Measurements from ENCODE around the gene EPHX1. TPM values are rescaled to one million over a fixed set of nuclear protein-coding genes. Genes with fewer than 3 reads are reported as not detected.
A peak's percentile ranks its signal among the peaks of the same experiment; 100 is the strongest.

Gene EPHX1
- total and polyA plus RNA-seq, 10 of the 15 experiments (the other 5 are each of a cell fraction or from before 2014, with no cell fraction given) = 0.33 to 2.9 (median 0.78) TPM; not detected in 2

DNA sequence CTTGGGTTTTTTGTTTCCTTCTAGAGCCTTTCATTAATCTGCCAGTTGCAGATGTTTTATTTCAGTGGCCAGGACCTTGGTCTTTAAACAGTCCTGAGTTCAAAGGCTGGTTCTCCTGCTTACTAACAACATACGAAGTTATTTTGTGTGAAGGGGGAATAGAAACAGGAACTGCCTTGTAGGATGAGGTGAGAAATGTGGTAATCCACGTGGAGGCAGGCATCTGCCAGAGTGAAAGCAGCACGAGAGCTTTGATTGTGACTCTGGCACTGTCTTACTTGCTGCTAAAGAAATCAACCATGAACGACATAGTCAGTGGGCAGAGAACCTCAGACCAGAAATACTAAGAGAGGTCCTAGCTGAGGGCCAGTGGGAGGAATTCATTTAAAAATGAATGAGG, 41.9 kb downstream of the EPHX1 start (continued):
- TF ChIP-seq, protein P1, sequence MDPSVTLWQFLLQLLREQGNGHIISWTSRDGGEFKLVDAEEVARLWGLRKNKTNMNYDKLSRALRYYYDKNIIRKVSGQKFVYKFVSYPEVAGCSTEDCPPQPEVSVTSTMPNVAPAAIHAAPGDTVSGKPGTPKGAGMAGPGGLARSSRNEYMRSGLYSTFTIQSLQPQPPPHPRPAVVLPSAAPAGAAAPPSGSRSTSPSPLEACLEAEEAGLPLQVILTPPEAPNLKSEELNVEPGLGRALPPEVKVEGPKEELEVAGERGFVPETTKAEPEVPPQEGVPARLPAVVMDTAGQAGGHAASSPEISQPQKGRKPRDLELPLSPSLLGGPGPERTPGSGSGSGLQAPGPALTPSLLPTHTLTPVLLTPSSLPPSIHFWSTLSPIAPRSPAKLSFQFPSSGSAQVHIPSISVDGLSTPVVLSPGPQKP (IDR thresholded peaks at IDR 0.05; ENCODE audit: low read depth, low read length) = no peak
- peak; percentile 86 to 88 for TF ChIP-seq IKZF2 (IDR thresholded peaks at IDR 0.05)
- TF ChIP-seq PAX5 (IDR thresholded peaks at IDR 0.05; ENCODE audit: borderline replicate concordance, low read depth, low read length) = peak; percentile 73; the same call in 1 of the 2 replicates
- TF ChIP-seq, protein P2, sequence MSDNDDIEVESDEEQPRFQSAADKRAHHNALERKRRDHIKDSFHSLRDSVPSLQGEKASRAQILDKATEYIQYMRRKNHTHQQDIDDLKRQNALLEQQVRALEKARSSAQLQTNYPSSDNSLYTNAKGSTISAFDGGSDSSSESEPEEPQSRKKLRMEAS (IDR thresholded peaks at IDR 0.05; ENCODE audit: low read depth, low read length) = peak; percentile 92; the same call in 1 of the 2 replicates
- TF ChIP-seq, protein P3, sequence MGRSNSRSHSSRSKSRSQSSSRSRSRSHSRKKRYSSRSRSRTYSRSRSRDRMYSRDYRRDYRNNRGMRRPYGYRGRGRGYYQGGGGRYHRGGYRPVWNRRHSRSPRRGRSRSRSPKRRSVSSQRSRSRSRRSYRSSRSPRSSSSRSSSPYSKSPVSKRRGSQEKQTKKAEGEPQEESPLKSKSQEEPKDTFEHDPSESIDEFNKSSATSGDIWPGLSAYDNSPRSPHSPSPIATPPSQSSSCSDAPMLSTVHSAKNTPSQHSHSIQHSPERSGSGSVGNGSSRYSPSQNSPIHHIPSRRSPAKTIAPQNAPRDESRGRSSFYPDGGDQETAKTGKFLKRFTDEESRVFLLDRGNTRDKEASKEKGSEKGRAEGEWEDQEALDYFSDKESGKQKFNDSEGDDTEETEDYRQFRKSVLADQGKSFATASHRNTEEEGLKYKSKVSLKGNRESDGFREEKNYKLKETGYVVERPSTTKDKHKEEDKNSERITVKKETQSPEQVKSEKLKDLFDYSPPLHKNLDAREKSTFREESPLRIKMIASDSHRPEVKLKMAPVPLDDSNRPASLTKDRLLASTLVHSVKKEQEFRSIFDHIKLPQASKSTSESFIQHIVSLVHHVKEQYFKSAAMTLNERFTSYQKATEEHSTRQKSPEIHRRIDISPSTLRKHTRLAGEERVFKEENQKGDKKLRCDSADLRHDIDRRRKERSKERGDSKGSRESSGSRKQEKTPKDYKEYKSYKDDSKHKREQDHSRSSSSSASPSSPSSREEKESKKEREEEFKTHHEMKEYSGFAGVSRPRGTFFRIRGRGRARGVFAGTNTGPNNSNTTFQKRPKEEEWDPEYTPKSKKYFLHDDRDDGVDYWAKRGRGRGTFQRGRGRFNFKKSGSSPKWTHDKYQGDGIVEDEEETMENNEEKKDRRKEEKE (IDR thresholded peaks at IDR 0.05) = no peak
- no peak for TF ChIP-seq SMARCA5 (IDR thresholded peaks at IDR 0.05)
- no peak for TF ChIP-seq TCF7 (IDR thresholded peaks at IDR 0.05; ENCODE audit: borderline replicate concordance)
- no peak for TF ChIP-seq RB1 (IDR thresholded peaks at IDR 0.05; ENCODE audit: borderline replicate concordance)
- TF ChIP-seq SREBF2 (IDR thresholded peaks at IDR 0.05; ENCODE audit: low read length) = no peak
- TF ChIP-seq SIN3A (IDR thresholded peaks at IDR 0.05; ENCODE audit: low read depth, low read length) = peak; percentile 60; the same call in 1 of the 2 replicates
- TF ChIP-seq RFX5 (IDR thresholded peaks at IDR 0.05; ENCODE audit: low read depth, low read length) = no peak
- TF ChIP-seq, protein P4, sequence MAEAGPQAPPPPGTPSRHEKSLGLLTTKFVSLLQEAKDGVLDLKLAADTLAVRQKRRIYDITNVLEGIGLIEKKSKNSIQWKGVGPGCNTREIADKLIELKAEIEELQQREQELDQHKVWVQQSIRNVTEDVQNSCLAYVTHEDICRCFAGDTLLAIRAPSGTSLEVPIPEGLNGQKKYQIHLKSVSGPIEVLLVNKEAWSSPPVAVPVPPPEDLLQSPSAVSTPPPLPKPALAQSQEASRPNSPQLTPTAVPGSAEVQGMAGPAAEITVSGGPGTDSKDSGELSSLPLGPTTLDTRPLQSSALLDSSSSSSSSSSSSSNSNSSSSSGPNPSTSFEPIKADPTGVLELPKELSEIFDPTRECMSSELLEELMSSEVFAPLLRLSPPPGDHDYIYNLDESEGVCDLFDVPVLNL (IDR thresholded peaks at IDR 0.05; ENCODE audit: low read depth, low read length) = no peak
- no peak for TF ChIP-seq KLF5 (IDR thresholded peaks at IDR 0.05; ENCODE audit: partially characterized antibody)
- peak; percentile 96 for TF ChIP-seq SPI1 (IDR thresholded peaks at IDR 0.05; ENCODE audit: borderline replicate concordance, insufficient read depth, low read depth, low read length)
- TF ChIP-seq TCF12 (IDR thresholded peaks at IDR 0.05; ENCODE audit: low read depth, low read length) = peak; percentile 46; the same call in 1 of the 2 replicates
- TF ChIP-seq, protein P5, sequence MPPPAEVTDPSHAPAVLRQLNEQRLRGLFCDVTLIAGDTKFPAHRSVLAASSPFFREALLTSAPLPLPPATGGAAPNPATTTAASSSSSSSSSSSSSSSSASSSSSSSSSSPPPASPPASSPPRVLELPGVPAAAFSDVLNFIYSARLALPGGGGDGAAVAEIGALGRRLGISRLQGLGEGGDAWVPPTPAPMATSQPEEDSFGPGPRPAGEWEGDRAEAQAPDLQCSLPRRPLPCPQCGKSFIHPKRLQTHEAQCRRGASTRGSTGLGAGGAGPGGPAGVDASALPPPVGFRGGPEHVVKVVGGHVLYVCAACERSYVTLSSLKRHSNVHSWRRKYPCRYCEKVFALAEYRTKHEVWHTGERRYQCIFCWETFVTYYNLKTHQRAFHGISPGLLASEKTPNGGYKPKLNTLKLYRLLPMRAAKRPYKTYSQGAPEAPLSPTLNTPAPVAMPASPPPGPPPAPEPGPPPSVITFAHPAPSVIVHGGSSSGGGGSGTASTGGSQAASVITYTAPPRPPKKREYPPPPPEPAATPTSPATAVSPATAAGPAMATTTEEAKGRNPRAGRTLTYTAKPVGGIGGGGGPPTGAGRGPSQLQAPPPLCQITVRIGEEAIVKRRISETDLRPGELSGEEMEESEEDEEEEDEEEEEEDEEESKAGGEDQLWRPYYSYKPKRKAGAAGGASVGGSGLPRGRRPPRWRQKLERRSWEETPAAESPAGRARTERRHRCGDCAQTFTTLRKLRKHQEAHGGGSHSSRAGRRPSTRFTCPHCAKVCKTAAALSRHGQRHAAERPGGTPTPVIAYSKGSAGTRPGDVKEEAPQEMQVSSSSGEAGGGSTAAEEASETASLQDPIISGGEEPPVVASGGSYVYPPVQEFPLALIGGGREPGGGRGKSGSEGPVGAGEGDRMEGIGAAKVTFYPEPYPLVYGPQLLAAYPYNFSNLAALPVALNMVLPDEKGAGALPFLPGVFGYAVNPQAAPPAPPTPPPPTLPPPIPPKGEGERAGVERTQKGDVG (CRISPR knock-in tag; IDR thresholded peaks at IDR 0.05) = no peak
- TF ChIP-seq NBN (IDR thresholded peaks at IDR 0.05) = peak; percentile 73; the same call in 1 of the 2 replicates
- TF ChIP-seq, protein P6, sequence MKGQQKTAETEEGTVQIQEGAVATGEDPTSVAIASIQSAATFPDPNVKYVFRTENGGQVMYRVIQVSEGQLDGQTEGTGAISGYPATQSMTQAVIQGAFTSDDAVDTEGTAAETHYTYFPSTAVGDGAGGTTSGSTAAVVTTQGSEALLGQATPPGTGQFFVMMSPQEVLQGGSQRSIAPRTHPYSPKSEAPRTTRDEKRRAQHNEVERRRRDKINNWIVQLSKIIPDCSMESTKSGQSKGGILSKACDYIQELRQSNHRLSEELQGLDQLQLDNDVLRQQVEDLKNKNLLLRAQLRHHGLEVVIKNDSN (IDR thresholded peaks at IDR 0.05; ENCODE audit: borderline replicate concordance, extremely low read length, insufficient read depth, low read depth, low read length) = no peak
- no peak for TF ChIP-seq ZSCAN29 (IDR thresholded peaks at IDR 0.05)
- TF ChIP-seq STAT1 (conservative IDR thresholded peaks at IDR 0.05) = no peak
- TF ChIP-seq SUPT20H (IDR thresholded peaks at IDR 0.05; ENCODE audit: borderline replicate concordance, control insufficient read depth, low read depth, low read length) = no peak
- no peak for TF ChIP-seq ESRRA (IDR thresholded peaks at IDR 0.05; ENCODE audit: low read length)
- TF ChIP-seq ZNF274 (IDR thresholded peaks at IDR 0.05; ENCODE audit: insufficient read depth, insufficient read length) = no peak
